HG03066 (cell line): ENCODE results near the gene ZNF768.
A peak's percentile ranks its signal among the peaks of the same experiment; 100 is the strongest.
"Not testable (repeated sequence)": the region's sequence is repeated elsewhere in the genome, so short reads cannot be mapped to it uniquely, and the experiment has no call there.

ENCODE experiments used
- ATAC-seq: cut with Tn5 transposase; IDR thresholded peaks from one replicate; pipeline ENCODE4 v1.9.1; 2021; ENCODE audit warnings: low read depth; ENCODE audit not compliant: unreplicated experiment

Gene ZNF768

DNA sequence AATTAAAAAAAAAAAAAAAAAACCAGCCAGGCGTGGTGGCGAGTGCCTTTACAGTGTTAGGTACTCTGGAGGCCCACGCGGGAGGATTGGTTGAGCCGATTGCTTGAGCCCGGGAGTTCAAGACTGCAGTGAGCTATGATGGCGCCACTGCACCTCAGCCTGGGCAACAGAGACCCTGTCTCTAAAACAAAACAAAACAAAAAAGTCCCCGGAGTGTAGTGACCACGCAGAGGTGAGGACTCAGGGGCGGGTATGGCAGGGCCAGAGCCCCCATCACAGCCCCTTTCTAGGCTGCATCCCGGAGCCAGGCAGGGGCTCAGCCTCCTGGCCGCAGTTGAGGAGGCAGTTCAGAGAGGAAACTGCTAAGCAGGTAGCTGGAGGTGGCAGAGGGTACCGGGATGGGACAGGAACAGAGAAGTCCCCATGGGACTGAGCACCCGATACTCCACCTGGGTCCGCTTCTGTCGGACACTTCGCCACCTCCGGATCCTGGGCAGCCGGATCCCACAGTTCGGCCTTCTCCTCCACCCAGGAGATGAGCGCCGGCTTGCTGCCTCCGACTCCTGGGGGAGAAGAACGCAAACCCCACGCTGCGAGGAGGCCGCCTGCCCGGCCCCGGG, 7.5 kb upstream of the ZNF768 start:
- no peak for ATAC-seq

DNA sequence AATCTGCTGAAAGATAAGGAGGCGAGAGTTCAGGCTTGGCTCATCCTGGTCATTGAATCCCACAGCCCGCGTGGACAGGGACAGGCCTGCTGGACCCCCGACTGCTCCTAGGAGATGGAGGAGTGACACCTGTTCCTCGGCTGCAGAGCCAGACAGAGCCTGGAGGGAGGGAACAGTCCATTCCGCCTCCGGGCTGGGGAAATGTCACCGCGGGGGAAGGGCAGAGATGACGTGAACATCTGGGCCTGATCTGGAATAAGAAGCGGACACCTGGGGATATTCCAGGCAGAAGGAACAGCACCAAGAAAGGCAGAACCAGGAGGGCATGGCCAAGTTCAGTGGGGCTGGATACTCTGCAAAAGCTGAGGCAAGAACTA, 6.8 kb upstream of the ZNF768 start:
- no peak for ATAC-seq

DNA sequence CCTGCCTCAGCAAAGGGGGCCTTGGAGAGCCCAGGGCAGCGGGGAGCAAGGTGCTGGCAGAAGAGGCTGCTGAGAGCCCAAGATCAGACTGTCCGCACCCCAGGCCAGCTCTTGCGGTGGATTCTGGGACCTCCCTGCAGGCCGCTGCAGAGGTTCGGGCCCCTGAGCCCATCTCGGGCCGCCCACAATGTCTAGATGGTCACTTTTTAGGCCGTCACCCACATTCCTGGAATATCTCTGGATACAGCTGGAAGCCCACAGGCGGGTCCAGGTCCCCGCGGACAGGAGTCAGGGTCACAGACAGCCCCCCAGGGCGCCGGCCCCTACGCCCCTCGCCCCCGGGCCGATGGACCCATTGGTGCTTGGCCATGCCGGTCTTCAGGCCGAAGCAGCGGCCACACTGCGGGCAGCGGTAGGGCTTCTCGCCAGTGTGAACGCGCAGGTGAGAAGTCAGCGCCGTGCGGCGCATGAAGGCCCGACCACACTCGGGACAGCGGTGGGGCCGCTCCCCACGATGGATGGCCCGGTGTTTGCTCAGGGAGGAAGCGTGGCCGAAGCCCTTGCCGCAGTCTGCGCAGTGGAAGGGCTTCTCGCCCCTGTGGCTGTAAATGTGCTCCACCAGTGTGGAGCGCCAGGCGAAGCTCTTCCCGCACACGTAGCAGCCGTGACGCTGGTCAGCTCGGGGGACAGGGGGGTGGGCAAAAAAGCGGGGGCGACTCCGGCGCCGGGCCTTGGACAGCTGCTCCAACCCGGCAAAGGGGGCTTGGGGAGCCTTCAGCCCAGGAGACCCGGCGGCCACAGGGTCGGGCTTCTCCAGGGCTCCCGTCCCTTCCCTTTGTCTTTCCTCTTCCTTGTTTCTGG, 6.1 kb upstream of the ZNF768 start:
- no peak for ATAC-seq

DNA sequence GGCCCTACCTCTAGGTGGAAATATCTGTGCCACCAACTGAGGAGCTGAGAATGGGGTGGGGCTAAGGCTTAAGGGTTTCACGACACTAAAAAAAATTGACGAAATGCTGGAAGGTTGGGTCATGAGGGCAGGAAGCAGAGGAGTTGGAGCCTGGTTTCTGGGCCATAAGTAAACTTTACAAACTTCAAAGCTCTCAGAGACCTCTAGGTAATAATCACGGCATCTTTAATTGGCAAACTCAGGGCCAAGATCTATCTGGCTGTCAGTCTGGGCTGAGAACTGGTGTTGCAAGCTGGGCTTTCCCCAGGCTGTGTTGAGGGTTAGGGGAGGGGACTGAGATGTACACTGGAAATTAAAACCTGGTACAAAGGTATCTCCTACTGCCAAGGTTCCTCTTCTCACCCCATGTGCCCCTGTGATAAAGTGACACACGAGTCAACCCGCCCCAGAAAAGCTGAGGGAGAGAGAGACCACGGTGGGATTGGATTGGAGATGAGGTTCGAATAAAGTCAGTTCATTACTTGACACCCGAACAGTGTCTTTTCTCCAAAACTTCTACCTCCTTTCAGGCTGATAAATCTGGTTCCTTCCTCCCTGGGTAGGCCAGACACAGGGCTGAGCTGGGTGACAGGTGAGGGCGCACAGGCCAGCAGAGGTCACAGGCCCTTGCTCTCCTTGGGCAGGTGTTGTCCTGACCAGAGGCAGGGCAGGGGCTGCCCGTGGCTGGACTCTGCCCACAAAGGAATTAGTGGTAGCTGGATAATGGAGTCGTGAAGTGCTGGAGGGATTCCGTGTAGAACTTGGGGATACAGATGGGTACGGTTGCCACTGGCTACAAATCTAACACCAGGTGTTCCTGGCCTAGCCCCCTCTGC, 4.0 kb upstream of the ZNF768 start:
- no peak for ATAC-seq

DNA sequence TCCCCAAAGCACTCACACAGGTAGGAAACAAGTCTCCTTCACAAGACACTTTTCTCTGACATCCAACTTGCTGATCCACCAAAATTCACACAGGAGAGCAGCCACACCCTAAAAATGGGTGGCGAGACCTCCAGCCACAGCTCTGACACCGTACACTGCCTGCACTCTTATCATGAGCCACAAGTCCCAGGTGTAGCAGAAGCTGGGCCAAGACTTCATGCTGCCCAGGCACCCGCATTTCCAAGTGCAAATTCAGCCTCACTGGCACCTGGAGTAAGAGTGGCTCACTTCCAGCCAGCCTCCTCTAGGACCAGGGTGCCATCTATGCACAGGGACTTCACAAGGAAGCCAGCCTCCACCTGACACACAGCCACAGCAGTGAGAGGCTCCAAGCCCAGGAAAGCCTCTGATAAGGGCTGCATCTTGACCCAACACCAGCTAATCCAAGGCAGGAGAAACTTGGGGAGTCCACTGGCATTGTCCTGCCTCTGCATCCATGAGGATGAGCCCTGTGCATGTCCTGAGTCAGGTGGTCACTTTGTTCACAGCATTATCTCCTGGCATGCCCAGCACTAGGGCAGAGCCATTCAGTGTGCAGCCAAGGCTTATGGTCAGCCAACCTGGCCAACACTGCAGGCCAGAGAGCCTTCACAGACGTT, 2.6 kb upstream of the ZNF768 start:
- ATAC-seq, result no peak

DNA sequence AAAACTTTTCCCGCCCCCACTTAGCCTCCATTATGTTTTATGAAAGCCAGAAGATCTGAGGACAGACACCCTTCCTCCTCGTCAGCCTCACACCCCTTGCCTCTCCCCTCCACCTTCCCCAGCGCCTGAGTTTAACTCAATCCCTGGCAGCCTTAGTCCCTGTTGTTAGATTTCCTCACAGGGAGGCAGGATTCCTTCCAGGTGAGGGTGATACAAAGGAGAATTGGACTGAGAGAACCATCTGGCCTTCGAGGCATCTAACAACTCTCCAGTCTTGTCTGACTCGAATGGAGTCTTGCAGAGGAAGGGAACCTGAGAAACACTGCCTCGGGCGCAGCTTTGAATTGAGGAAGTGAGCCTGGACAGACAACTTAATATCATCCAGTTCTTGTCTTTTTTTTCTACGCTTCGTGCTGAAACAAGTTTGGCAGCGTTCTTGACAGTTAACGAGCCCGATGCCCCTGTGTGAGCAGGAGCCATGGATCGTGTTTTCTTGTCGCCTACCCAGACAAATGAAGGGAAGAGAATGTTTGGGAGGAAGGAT, 1.3 kb upstream of the ZNF768 start:
- ATAC-seq, result no peak

DNA sequence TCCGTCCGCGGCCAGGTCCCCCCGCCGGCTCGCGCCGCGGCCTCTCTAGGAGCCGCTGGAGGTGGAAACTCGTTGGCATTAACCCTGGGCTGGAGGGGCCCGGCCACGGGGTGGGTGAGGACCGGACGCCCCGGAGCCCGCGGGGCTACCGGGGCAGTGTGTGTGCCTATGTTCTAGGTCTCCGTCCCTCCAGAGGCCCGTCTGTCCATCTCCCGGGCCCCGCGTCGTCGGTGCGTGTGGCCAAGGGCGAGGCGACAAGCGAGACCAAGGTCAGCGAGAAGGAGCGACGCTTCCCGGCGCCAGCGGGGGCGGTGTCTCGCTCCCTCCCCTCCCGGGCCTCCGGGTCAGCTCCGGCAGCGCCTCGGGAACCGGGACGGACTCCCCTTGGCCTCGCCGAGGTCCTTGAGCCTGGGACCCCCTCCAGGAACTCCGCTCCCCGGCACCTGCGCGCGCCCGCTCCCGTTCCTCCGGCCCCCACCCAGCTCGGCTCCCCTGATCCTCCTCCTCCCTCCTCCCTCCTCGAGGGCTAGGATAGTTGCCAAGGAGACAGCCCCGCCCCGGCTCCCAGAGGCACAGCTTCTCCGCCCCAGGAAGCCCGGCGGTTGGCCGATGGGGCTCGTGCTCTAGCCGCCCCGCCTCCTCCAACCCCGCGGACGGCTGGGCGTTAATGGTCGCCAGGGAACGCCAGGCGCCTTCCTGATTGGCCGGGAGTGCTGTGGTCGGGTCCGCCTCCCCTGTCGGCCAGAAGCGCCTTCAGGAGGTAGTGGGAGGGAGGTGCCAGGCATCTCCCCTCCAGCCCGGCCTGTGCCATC, 663 bp upstream of the ZNF768 start:
- peak; percentile 81 for ATAC-seq

DNA sequence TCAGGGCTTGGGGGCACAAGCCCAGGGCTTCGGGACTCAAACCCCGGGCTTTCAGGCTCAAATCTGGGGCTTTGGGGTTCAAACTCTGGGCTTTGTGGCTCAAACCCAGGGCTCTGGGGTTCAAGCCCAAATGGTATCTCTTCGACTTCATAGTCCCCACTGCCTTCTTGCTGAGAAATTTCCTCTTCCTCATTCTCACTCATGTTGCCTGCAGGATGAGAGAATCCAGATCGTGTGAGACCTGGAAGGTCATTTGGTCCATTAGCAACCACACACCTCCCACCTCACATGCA, 576 bp downstream of the ZNF768 start:
- ATAC-seq, result no peak

DNA sequence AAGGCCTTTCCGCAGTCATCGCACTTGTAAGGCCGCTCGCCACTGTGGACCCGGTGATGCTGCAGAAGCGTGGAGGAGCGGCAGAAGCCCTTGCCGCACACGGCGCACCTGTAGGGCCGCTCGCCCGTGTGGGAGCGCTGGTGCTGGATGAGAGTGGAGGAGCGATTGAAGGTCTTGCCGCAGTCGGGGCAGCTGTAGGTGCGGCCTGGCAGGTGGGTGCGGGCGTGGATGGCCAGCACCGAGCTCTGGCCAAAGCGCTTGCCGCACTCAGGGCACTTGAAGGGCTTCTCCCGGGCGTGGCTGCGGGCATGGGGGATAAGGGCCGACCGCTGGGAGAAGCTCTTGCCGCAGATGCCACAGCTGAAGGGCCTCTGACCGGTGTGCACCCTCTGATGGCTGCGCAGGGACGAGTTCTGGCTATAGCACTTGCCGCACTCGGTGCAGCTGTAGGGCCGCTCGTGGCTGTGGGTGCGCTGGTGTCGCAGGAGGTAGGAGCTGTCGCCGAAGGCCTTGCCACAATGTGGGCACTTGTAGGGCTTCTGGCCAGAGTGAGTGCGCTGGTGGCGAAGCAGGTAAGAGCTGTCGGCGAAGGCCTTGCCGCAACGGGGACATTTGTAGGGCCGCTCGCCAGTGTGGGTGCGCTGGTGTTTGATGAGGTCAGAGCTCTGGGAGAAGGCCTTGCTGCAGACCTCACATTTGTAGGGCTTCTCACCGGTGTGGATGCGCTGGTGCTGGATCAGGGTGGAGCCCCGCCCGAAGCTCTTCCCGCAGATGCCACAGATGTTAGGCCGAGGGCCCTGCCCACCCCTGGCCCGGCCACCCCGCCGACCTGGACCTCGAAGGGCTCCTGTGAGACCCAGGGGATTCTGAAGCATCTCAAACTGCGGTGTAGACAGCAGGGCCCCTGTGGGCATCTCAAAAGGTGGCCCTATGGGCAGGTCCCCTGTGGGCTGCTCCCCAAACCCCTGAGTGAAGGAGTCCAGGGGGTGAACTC, 1.5 kb downstream of the ZNF768 start:
- no peak for ATAC-seq

DNA sequence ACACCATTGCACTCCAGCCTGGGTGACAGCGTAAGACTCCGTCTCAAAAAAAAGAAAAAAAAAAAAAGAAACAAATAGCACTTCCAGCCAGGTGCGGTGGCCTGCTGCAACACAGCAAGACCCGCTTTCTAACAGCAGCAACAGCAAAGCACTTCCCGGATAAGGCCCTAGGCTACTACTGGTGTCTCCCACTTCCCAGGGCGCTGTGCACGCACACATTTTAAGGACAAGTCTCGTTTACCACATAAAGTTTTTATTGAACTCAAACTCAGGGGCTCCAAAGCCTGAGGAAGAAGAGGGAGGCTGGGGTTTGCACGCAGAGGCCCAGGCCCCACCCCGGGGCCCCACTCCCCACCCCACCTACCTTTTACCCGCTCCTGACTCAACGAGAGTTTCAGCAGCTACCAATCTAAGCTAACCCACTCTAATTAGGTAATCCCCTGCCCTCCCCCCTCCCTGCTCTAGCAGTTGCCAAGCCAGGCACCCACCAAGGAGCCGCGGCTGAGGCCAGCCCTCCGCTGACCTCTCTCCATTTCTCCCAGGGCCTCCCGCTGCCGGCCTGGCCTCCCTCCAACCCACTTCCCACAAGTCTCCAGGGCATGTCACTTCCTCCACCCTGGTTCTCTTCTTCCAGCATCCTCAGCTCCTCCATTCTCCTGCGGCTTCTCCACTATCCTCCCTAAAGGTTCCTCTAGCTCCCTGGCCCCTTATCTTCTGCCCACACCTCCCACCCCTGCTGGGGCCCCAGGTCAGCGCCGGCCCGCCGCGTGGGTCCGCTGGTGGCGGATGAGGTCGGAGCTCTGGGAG, 2.4 kb downstream of the ZNF768 start:
- no peak for ATAC-seq

DNA sequence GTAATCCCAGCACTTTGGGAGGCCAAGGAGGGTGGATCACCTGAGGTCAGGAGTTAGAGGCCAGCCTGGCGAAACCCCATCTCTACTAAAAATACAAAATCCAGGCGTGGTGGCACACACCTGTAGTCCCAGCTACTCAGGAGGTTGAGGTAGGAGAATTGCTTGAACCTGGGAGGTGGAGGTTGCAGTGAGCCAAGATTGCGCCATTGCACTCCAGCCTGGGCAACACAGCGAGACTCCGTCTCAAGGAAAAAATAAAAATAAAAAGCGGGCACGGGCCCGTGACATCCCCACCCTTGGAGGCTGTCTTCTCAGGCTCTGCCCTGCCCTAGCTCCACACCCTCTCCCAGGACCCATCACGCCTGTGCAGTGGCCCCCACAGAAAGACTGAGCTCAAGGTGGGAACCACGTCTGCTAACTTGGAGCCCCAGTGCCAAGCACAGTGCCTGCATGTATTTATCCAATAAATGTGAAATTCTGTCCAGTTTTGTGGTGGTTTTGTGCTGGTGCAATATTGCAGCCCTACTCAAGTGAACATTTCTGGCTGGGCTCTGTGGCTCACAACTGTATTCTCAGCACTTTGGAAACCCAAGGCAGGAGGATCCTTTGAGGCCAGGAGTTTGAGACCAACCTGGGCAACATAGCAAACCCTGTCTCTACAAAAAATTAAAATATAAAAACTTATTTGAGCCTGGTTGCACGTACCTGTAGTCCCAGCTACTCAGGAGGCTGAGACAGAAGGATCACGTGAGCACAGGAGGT, 3.5 kb downstream of the ZNF768 start:
- ATAC-seq, result not testable (repeated sequence)

DNA sequence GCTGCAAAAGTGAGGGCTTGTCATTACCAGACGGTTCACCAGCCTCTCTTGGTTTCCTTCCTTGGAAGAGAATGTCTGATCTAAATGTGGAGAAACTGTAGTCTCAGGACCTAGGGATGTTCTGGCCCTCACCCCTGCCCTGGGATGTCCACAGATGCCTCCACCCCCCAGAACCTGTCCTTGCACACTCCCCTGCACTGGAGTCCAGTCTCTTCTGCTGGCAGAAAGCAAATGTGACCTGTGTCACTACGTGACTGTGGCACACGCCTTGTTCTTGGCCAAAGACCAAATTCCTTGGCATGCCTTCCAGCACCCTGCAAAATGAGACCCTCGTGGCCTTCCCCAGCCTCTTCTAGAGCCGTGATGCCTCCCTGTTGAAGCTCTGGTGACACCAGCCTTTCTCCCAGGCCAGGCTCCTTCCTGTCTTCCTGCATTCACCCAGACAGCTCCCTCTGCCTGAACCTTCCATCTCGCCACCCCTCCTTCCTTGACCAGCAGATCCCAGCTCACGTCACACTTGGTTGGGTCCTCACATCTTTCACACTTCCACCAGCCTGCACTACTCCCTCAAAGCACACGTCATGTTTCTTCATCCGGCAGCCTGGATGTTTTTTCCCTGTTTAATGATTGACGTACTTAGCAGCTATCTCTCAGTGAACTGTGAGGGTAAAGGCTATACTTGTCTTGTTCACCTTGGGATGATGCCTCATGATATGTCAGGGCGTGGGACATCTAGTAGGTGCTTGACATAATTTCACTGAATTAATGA, 4.3 kb downstream of the ZNF768 start:
- no peak for ATAC-seq

DNA sequence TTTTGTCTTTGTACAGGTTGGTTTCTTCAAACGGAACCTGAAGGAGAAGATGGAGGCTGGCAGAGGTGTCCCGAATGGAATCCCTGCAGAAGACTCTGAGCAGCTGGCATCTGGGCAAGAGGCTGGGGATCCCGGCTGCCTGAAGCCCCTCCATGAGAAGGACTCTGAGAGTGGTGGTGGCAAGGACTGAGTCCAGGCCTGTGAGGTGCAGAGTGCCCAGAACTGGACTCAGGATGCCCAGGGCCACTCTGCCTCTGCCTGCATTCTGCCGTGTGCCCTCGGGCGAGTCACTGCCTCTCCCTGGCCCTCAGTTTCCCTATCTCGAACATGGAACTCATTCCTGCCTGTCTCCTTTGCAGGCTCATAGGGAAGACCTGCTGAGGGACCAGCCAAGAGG, 4.9 kb downstream of the ZNF768 start:
- no peak for ATAC-seq

DNA sequence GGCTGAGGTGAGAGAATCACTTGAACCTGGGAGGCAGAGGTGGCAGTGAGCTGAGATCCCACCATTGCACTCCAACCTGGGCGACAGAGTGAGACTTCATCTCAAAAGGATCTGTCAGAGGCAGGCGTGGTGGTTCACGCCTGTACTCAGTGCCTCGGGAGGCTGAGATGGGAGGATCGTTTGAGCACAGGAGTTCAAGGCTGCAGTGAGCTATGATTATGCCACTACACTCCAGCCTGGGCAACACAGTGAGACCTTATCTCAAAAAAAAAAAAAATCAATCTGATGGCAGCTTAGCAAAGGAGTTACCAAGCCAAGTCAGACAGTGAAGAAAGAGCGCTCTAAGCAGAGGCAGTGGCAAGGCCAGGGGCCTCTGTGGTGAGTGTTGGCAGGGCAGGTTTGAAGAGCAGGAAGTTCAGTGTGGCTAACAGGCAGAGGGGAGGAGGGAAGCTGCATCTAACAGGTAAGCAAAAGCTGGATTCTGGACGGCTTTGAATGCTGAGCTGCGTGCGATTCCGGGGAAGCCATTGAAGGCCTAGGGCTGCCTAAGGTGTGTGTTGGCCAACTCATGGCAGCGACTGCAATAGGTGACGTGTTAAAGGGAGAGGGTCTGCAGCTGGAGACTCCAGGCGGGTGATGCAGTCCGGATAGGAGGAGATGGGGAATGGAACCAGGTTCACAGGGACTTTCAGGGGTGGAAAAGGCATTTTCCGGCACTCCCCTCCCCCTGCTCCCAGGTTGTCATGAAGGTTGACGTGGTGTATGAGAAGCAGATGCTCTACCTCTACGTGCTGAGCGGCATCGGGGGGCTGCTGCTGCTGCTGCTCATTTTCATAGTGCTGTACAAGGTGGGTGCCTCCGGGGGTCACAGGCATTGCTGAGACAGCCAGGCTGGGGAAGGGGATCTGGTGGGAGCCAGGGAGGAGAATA, 7.0 kb downstream of the ZNF768 start:
- ATAC-seq, result no peak

DNA sequence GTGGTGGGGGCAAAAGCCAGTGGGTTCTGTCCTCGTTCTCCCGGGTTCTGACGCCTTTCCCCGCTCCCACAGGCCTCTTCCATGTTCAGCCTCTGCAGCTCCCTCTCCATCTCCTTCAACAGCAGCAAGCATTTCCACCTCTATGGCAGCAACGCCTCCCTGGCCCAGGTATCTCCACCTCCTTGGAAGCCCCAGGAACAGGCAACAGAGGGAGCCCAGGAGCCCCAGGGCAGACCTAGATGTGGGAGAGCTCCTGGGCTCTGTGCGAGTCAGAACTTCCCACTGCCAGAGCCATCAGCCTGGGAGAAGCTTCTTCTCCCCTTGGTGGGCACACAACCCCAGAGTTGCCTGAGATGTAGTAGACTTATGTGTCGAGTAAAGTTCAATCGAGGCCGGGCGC, 7.8 kb downstream of the ZNF768 start:
- no peak for ATAC-seq
